Neural cell (in vitro differentiated cells): ENCODE data around the gene WIPI1. TPM values are rescaled to one million over a fixed set of nuclear protein-coding genes. Genes with fewer than 3 reads are reported as not detected.
A peak's percentile ranks its signal among the peaks of the same experiment; 100 is the strongest.

ENCODE experiments used
- H2AFZ ChIP-seq: fragments of 200-600, 300-800 bp; sonication (generic), shearing (Covaris generic); 2 replicates; pipeline ENCODE4 v1.6.0; 2014; ENCODE audit warnings: low read depth, mild to moderate bottlenecking, antibody characterized with exemption, low read length, moderate library complexity
- H3F3A ChIP-seq: fragments of 200-600 bp; shearing (Covaris generic); 2 replicates; pipeline ENCODE4 v1.6.1; 2016; ENCODE audit warnings: mild to moderate bottlenecking, moderate library complexity, mixed read lengths, antibody characterized with exemption, low read length; ENCODE audit not compliant: insufficient read depth, poor library complexity, severe bottlenecking
- H3K27ac ChIP-seq: fragments of 200-600, 300-800 bp; sonication (generic), shearing (Covaris generic); 2 replicates; pipeline ENCODE4 v1.5.1; 2014; ENCODE audit warnings: mild to moderate bottlenecking, low read length, moderate library complexity
- H3K27me3 ChIP-seq: fragments of 300-800, 200-600 bp; sonication (generic), shearing (Covaris generic); 2 replicates; pipeline ENCODE4 v1.6.0; 2014; ENCODE audit warnings: mild to moderate bottlenecking, low read depth, low read length, moderate library complexity; ENCODE audit not compliant: insufficient read depth
- H3K36me3 ChIP-seq: fragments of 300-800, 200-600 bp; sonication (generic), shearing (Covaris generic); 2 replicates; pipeline ENCODE4 v1.5.1; 2014; ENCODE audit warnings: mild to moderate bottlenecking, antibody characterized with exemption, low read length, moderate library complexity; ENCODE audit not compliant: insufficient read depth
- H3K4me2 ChIP-seq: fragments of 300-800, 200-600 bp; sonication (generic), shearing (Covaris generic); 2 replicates; pipeline ENCODE4 v1.6.0; 2014; ENCODE audit warnings: mild to moderate bottlenecking, low read length
- H3K4me3 ChIP-seq: fragments of 300-800, 200-600 bp; sonication (generic), shearing (Covaris generic); 2 replicates; pipeline ENCODE4 v1.5.1; 2014; ENCODE audit warnings: mild to moderate bottlenecking, low read length, moderate library complexity
- H3K79me2 ChIP-seq: fragments of 200-600 bp; shearing (Covaris generic); replicated peaks from 2 replicates; pipeline ENCODE4 v1.6.0; 2014; ENCODE audit warnings: mild to moderate bottlenecking, low read length, moderate library complexity; ENCODE audit not compliant: insufficient read depth
- H3K9ac ChIP-seq: fragments of 300-800, 200-600 bp; sonication (generic), shearing (Covaris generic); 2 replicates; pipeline ENCODE4 v1.6.1; 2016; ENCODE audit warnings: mild to moderate bottlenecking, low read length, mixed read lengths
- H3K9me2 ChIP-seq: fragments of 200-600 bp; shearing (Covaris generic); 2 replicates; pipeline ENCODE4 v1.6.1; 2016; ENCODE audit warnings: mild to moderate bottlenecking, low read length, mixed read lengths; ENCODE audit not compliant: insufficient read depth
- H3K9me3 ChIP-seq: fragments of 200-600, 300-800 bp; sonication (generic), shearing (Covaris generic); 2 replicates; pipeline ENCODE4 v1.6.1; 2016; ENCODE audit warnings: mild to moderate bottlenecking, mixed run types, low read length, moderate library complexity, mixed read lengths
- H4K20me1 ChIP-seq: fragments of 200-600 bp; shearing (Covaris generic); 2 replicates; pipeline ENCODE4 v1.6.1; 2016; ENCODE audit warnings: mild to moderate bottlenecking, mixed run types; ENCODE audit not compliant: insufficient read depth
- CTCF ChIP-seq: fragments of 450-650 bp; IDR thresholded peaks from 2 replicates; pipeline ENCODE4 v1.5.1; 2014; ENCODE audit warnings: antibody characterized with exemption, mild to moderate bottlenecking, moderate library complexity; ENCODE audit not compliant: poor library complexity, severe bottlenecking
- EP300 ChIP-seq: fragments of 450-650 bp; conservative IDR thresholded peaks from 2 replicates; pipeline ENCODE4 v1.6.1; 2014; ENCODE audit warnings: antibody characterized with exemption, mild to moderate bottlenecking, moderate library complexity; ENCODE audit not compliant: poor library complexity, severe bottlenecking
- EZH2 ChIP-seq: fragments of 200-600, 300-800 bp; shearing (Covaris generic), sonication (generic); IDR thresholded peaks from 2 replicates; pipeline ENCODE4 v1.6.1; 2014; ENCODE audit warnings: antibody characterized with exemption, low read length, borderline replicate concordance, mild to moderate bottlenecking; ENCODE audit not compliant: insufficient read depth, poor library complexity, severe bottlenecking
- MXI1 ChIP-seq: fragments of 450-650 bp; conservative IDR thresholded peaks from 2 replicates; pipeline ENCODE4 v1.6.1; 2014; ENCODE audit warnings: antibody characterized with exemption, mild to moderate bottlenecking; ENCODE audit not compliant: poor library complexity, severe bottlenecking
- POLR2AphosphoS5 ChIP-seq: IDR thresholded peaks from 2 replicates; pipeline ENCODE4 v1.6.1; 2012
- RAD21 ChIP-seq: fragments of 450-650 bp; conservative IDR thresholded peaks from 2 replicates; pipeline ENCODE4 v1.6.1; 2014; ENCODE audit warnings: antibody characterized with exemption, mild to moderate bottlenecking, moderate library complexity
- SMC3 ChIP-seq: fragments of 450-650 bp; conservative IDR thresholded peaks from 2 replicates; pipeline ENCODE4 v1.6.1; 2014; ENCODE audit warnings: antibody characterized with exemption, mild to moderate bottlenecking, moderate library complexity; ENCODE audit not compliant: poor library complexity
- TAF1 ChIP-seq: IDR thresholded peaks from 2 replicates; pipeline ENCODE4 v1.6.1; 2012; ENCODE audit warnings: low read depth
- polyA minus RNA-seq: library from RNA; depleted of rRNA, polyadenylated mRNA; stranded (reverse); fragments of >200 nt; gene quantifications from 2 replicates; pipeline ENCODE4 v1.2.3, GENCODE V29; 2014
- polyA plus RNA-seq: library from polyadenylated mRNA; depleted of rRNA; stranded (reverse); fragments of >200 nt; gene quantifications from 2 replicates; pipeline ENCODE4 v1.2.3, GENCODE V29; 2014
- TF ChIP-seq, protein P1 (sequence below): IDR thresholded peaks from 2 replicates; pipeline ENCODE4 v1.6.1; 2012; ENCODE audit warnings: borderline replicate concordance

WIPI1 gene, protein sequence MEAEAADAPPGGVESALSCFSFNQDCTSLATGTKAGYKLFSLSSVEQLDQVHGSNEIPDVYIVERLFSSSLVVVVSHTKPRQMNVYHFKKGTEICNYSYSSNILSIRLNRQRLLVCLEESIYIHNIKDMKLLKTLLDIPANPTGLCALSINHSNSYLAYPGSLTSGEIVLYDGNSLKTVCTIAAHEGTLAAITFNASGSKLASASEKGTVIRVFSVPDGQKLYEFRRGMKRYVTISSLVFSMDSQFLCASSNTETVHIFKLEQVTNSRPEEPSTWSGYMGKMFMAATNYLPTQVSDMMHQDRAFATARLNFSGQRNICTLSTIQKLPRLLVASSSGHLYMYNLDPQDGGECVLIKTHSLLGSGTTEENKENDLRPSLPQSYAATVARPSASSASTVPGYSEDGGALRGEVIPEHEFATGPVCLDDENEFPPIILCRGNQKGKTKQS
- polyA plus RNA-seq (8.3 and 17.8 TPM in 2 replicates), polyA minus RNA-seq (4.1 and 6.1 TPM in 2 replicates)

- Histone ChIP-seq H4K20me1 (no peaks in the 10 kb centered on the region), H3K4me3 (peak within 1 kb of the TSS; percentile 81), H3K9ac (peak within 1 kb of the TSS; percentile 54), H2AFZ (peak within 1 kb of the TSS; percentile 74), H3K4me2 (peak within 1 kb of the TSS; percentile 92), H3K27ac (no peak within 1 kb of the TSS), H3K36me3 (no peaks in the 10 kb centered on the region), H3F3A (no peaks in the 10 kb centered on the region), H3K27me3 (peaks cover 15% of the 10 kb centered on the region), H3K79me2 (no peaks in the 10 kb centered on the region), H3K9me2 (no peaks in the 10 kb centered on the region), H3K9me3 (no peaks in the 10 kb centered on the region)
- TF ChIP-seq MXI1 (no peak), EP300 (no peak), RAD21 (no peak), POLR2AphosphoS5 (no peak), EZH2 (no peak), SMC3 (no peak), CTCF (no peak), TAF1 (no peak)
- TF ChIP-seq, protein P1, sequence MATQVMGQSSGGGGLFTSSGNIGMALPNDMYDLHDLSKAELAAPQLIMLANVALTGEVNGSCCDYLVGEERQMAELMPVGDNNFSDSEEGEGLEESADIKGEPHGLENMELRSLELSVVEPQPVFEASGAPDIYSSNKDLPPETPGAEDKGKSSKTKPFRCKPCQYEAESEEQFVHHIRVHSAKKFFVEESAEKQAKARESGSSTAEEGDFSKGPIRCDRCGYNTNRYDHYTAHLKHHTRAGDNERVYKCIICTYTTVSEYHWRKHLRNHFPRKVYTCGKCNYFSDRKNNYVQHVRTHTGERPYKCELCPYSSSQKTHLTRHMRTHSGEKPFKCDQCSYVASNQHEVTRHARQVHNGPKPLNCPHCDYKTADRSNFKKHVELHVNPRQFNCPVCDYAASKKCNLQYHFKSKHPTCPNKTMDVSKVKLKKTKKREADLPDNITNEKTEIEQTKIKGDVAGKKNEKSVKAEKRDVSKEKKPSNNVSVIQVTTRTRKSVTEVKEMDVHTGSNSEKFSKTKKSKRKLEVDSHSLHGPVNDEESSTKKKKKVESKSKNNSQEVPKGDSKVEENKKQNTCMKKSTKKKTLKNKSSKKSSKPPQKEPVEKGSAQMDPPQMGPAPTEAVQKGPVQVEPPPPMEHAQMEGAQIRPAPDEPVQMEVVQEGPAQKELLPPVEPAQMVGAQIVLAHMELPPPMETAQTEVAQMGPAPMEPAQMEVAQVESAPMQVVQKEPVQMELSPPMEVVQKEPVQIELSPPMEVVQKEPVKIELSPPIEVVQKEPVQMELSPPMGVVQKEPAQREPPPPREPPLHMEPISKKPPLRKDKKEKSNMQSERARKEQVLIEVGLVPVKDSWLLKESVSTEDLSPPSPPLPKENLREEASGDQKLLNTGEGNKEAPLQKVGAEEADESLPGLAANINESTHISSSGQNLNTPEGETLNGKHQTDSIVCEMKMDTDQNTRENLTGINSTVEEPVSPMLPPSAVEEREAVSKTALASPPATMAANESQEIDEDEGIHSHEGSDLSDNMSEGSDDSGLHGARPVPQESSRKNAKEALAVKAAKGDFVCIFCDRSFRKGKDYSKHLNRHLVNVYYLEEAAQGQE, result no peak
Observed at GRCh38 chr17:68457168-68457538, at the start of gene WIPI1. Gene WIPI1 (minus strand): TSS chr17:68457496. CDS start chr17:68457421, 75 bp downstream.

DNA sequence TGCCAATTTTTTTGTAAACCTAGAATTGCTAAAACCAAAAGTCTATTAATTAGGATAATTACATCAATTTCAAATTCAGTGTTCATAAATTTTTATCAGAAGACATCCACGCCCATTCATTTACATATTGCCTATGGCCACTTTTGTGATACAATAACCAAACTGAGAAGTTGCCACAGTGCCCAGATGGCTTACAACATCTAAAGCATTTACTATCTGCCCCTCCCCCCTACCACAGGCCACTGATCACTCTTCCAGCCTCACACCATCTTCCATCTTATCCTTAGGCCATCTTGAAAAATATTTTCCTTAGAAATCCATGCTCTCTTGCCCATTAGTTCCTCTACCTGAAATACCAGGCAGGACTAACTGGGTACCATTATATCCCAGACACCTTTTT lies 48.7 kb upstream of the WIPI1 start:
- no peaks in the 10 kb centered on the region for H3K27me3 ChIP-seq
- H3F3A ChIP-seq, result no peaks in the 10 kb centered on the region
- TF ChIP-seq MXI1 (no peak), CTCF (no peak), TAF1 (no peak), RAD21 (no peak), EZH2 (no peak), POLR2AphosphoS5 (no peak), SMC3 (no peak)
- no peak overlapping the region for H3K9ac ChIP-seq
- no peaks in the 10 kb centered on the region for H3K36me3 ChIP-seq
- no peak overlapping the region for H3K27ac ChIP-seq
- no peak overlapping the region for H2AFZ ChIP-seq
- H3K4me2 ChIP-seq, result no peak overlapping the region
- no peaks in the 10 kb centered on the region for H3K9me2 ChIP-seq
- no peaks in the 10 kb centered on the region for H4K20me1 ChIP-seq
- no peaks in the 10 kb centered on the region for H3K9me3 ChIP-seq
- H3K79me2 ChIP-seq, result no peaks in the 10 kb centered on the region
- no peak overlapping the region for H3K4me3 ChIP-seq
